ENCODE measurements around the gene MAT1A.

DNA sequence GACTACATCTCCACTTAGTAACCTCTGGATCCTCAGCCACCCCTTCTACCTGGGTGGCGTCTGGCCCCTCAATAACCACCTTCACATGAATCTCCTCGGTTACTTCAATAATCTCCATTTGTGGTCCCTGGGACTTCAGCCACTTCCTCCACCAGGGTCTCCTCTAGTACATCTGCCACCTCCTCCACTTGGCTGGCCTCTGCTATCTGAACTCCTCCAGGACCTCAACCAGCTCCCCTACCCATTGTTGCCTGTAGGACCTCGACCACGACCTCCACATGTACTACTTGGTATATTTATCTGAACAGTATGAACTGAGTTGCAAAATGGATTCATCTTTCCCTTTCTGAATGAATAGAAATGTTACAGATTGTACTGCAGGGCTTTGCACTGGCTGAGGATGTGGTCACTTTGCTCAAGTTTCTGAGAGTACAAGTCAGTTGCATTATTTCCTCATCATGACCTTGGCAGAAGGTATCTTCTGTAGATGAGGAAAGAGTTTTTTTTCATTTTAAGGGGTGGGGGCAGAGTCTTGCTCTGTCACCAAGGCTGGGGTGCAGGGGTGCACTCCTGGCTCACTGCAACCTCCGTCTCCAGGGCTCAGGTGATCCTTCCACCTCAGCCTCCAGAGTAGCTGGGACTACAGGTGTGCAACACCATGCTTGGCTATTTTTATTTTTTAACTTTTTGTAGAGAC lies 36.0 kb downstream of the MAT1A start:
- TF ChIP-seq, protein P1, sequence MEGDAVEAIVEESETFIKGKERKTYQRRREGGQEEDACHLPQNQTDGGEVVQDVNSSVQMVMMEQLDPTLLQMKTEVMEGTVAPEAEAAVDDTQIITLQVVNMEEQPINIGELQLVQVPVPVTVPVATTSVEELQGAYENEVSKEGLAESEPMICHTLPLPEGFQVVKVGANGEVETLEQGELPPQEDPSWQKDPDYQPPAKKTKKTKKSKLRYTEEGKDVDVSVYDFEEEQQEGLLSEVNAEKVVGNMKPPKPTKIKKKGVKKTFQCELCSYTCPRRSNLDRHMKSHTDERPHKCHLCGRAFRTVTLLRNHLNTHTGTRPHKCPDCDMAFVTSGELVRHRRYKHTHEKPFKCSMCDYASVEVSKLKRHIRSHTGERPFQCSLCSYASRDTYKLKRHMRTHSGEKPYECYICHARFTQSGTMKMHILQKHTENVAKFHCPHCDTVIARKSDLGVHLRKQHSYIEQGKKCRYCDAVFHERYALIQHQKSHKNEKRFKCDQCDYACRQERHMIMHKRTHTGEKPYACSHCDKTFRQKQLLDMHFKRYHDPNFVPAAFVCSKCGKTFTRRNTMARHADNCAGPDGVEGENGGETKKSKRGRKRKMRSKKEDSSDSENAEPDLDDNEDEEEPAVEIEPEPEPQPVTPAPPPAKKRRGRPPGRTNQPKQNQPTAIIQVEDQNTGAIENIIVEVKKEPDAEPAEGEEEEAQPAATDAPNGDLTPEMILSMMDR (IDR thresholded peaks at IDR 0.05; ENCODE audit: insufficient read depth, low read depth, low read length): no peak
- no peak for TF ChIP-seq EZH2 (IDR thresholded peaks at IDR 0.05; ENCODE audit: insufficient read depth, low read length)
